DOHH2 (cell line): ENCODE results near the gene AKAP8L.

ENCODE experiments used
- H3F3A ChIP-seq: fragments of 200-600 bp; sonication (generic), shearing (Covaris generic); 2 replicates; pipeline ENCODE4 v1.6.0; 2016; ENCODE audit warnings: antibody characterized with exemption, mild to moderate bottlenecking; ENCODE audit not compliant: control insufficient read depth, insufficient read depth
- H3K27ac ChIP-seq: fragments of 200-600 bp; sonication (generic); 2 replicates; pipeline ENCODE4 v1.5.1; 2014; ENCODE audit warnings: low read depth, mild to moderate bottlenecking, low read length, moderate library complexity
- H3K27me3 ChIP-seq: fragments of 200-600 bp; sonication (generic); 2 replicates; pipeline ENCODE4 v1.6.1; 2014; ENCODE audit warnings: mild to moderate bottlenecking, low read length, mixed read lengths; ENCODE audit not compliant: control insufficient read depth
- H3K36me3 ChIP-seq: fragments of 200-600 bp; sonication (generic); 2 replicates; pipeline ENCODE4 v1.6.1; 2014; ENCODE audit warnings: mild to moderate bottlenecking, low read length, moderate library complexity, mixed read lengths; ENCODE audit not compliant: control insufficient read depth
- H3K4me1 ChIP-seq: fragments of 200-600 bp; sonication (generic); 2 replicates; pipeline ENCODE4 v1.6.1; 2014; ENCODE audit warnings: mild to moderate bottlenecking, low read length, mixed read lengths; ENCODE audit not compliant: control insufficient read depth
- H3K4me2 ChIP-seq: fragments of 200-600 bp; sonication (generic); 2 replicates; pipeline ENCODE4 v1.6.0; 2014; ENCODE audit warnings: mild to moderate bottlenecking, low read length, moderate library complexity
- H3K4me3 ChIP-seq: fragments of 200-600 bp; sonication (generic); 2 replicates; pipeline ENCODE4 v1.5.1; 2014; ENCODE audit warnings: mild to moderate bottlenecking, low read length, mixed read lengths
- H3K79me2 ChIP-seq: fragments of 200-600 bp; sonication (generic); 2 replicates; pipeline ENCODE4 v1.6.1; 2014; ENCODE audit warnings: mild to moderate bottlenecking, low read length, mixed read lengths; ENCODE audit not compliant: control insufficient read depth
- H3K9me2 ChIP-seq: fragments of 200-600 bp; sonication (generic); replicated peaks from 2 replicates; pipeline ENCODE4 v1.6.1; 2014; ENCODE audit warnings: mild to moderate bottlenecking, low read length, mixed read lengths; ENCODE audit not compliant: control insufficient read depth
- H3K9me3 ChIP-seq: fragments of 200-600 bp; sonication (generic); 2 replicates; pipeline ENCODE4 v1.6.1; 2014; ENCODE audit warnings: antibody characterized with exemption, low read length, mixed read lengths; ENCODE audit not compliant: control insufficient read depth, insufficient read depth
- H4K20me1 ChIP-seq: fragments of 200-600 bp; sonication (generic); 2 replicates; pipeline ENCODE4 v1.6.0; 2014; ENCODE audit warnings: low read depth, mild to moderate bottlenecking, antibody characterized with exemption, low read length, moderate library complexity; ENCODE audit not compliant: control insufficient read depth, insufficient read depth
- CTCF ChIP-seq: fragments of 200-600 bp; sonication (generic); IDR thresholded peaks from one replicate; pipeline ENCODE4 v1.5.1; 2014; ENCODE audit warnings: antibody characterized with exemption, mild to moderate bottlenecking, low read depth, low read length; ENCODE audit not compliant: poor library complexity, severe bottlenecking
- EZH2phosphoT487 ChIP-seq: fragments of 200-600 bp; sonication (generic); IDR thresholded peaks from 2 replicates; pipeline ENCODE4 v1.6.1; 2017; ENCODE audit warnings: borderline replicate concordance, mild to moderate bottlenecking, antibody characterized with exemption, low read length, moderate library complexity, mixed read lengths

The AKAP8L gene

DNA sequence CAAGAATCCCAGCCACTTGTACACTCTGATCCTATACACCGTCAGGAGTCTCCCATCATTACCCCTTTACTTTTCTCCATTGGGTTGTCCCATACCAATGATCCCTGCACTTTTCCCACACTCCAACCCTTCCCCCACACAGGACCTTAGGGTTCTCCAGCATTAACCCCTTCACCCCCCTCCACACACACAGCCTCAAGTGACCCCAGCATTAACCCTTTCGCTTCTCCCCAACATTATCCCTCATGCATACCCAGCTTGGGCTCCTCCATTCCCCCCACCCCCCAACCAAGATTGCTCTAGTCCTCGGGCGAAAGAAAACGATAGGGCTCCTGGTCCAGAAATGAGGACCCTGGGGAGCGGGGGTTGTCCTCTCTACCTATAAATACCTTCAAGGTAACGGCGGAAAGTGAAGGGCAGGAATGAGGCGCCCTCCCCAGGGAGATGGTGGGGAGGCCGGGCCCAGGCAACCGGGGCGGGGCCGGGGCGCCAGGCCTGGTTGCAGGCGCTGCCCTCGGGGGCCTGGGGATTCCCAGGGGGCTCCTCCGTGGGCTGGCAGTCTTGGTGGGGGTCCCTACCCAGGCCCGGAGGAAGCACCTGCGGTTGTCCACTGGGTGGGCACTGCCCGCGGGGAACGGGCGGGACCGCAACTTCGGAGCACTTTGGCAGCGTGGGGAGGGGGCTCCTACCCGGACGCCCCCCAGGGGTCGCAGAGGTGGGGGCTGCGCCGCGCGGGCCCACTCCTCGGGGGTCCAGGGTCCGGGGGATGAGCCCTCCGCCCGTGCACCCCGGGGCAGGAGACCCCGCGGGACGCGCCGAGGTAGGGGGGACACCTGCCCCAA, 30.2 kb upstream of the AKAP8L start:
- Histone ChIP-seq H3K27ac (no peak overlapping the region), H3K79me2 (no peaks in the 10 kb centered on the region)

GRCh38 chr19:15448044-15448777, 29.4 kb upstream of the AKAP8L start:
- H3K9me3 ChIP-seq = no peaks in the 10 kb centered on the region
- TF ChIP-seq CTCF (no peak), EZH2phosphoT487 (no peak)
- H3F3A ChIP-seq = peaks cover 21% of the 10 kb centered on the region
- peaks cover 13% of the 10 kb centered on the region for H3K36me3 ChIP-seq
- H4K20me1 ChIP-seq = no peaks in the 10 kb centered on the region
- no peaks in the 10 kb centered on the region for H3K79me2 ChIP-seq
- H3K27ac ChIP-seq = no peak overlapping the region
- no peaks in the 10 kb centered on the region; the same call in 1 of the 2 replicates for H3K9me2 ChIP-seq
- no peak overlapping the region for H3K4me3 ChIP-seq
- no peak overlapping the region for H3K4me2 ChIP-seq
- peaks cover 12% of the 10 kb centered on the region for H3K27me3 ChIP-seq
- peaks cover 19% of the 10 kb centered on the region for H3K4me1 ChIP-seq

More for the DNA sequence above, 30.2 kb upstream of the AKAP8L start:
- no peaks in the 10 kb centered on the region for H3K9me3 ChIP-seq
- H3K4me2 ChIP-seq = peak overlapping the region; percentile 74
- no peaks in the 10 kb centered on the region; the same call in 1 of the 2 replicates for H3K9me2 ChIP-seq
- H3F3A ChIP-seq = peaks cover 21% of the 10 kb centered on the region
- H3K4me3 ChIP-seq = peak overlapping the region; percentile 67
- no peaks in the 10 kb centered on the region for H4K20me1 ChIP-seq
- TF ChIP-seq CTCF (no peak), EZH2phosphoT487 (no peak)
- H3K27me3 ChIP-seq = peaks cover 12% of the 10 kb centered on the region
- H3K36me3 ChIP-seq = peaks cover 19% of the 10 kb centered on the region
- H3K4me1 ChIP-seq = peaks cover 19% of the 10 kb centered on the region

DNA sequence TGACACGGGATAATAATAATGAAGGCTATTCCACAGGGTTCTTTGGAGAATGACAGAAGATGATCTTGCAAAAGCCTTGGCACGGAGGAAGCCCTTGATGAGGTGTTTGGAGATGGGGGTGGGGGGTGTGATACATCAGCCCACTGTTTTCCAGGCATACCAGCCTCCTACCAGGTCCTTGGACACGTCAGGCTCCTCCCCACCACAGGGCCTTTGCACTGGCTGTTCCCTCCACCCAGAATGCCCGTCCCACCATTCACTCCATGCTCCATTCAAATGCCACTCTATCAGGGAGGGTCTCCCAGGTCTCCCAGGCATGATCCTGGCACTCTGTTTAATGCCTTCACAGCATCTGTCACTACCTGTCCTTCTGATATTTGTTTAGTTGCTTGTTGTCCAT, 28.3 kb upstream of the AKAP8L start:
- H3K4me2 ChIP-seq = no peak overlapping the region
- no peaks in the 10 kb centered on the region for H3K79me2 ChIP-seq
- no peak for TF ChIP-seq EZH2phosphoT487
- no peak for TF ChIP-seq CTCF
- no peaks in the 10 kb centered on the region; the same call in 1 of the 2 replicates for H3K9me2 ChIP-seq
- H3K27me3 ChIP-seq = peaks cover 12% of the 10 kb centered on the region
- H3F3A ChIP-seq = peaks cover 19% of the 10 kb centered on the region
- no peak overlapping the region for H3K27ac ChIP-seq
- peaks cover 19% of the 10 kb centered on the region for H3K4me1 ChIP-seq
- H4K20me1 ChIP-seq = no peaks in the 10 kb centered on the region
- H3K36me3 ChIP-seq = peaks cover 6% of the 10 kb centered on the region; the same call in 1 of the 2 replicates
- no peak overlapping the region for H3K4me3 ChIP-seq
- H3K9me3 ChIP-seq = no peaks in the 10 kb centered on the region
